Keratinocyte (primary cell): ENCODE results near the gene ACSS1.

Experiments used
- EZH2 ChIP-seq: IDR thresholded peaks from one replicate; pipeline ENCODE4 v1.6.1; 2012; ENCODE audit warnings: inconsistent platforms, mild to moderate bottlenecking, low read length, moderate library complexity
- TF ChIP-seq, protein P1 (sequence below), 3 experiments: IDR thresholded peaks in 1 of 3; conservative IDR thresholded peaks in 1 of 3; optimal IDR thresholded peaks in 1 of 3; 2 replicates in 2 of 3; 3 replicates in 1 of 3; pipeline versions ENCODE3 to v1.5.1; 2011; ENCODE audit warnings: low read length in 3 of 3, mild to moderate bottlenecking in 3 of 3, moderate library complexity in 2 of 3, control low read depth in 1 of 3, inconsistent platforms in 1 of 3; ENCODE audit not compliant: insufficient read depth in 2 of 3; ENCODE audit errors: extremely low read depth in 1 of 3

GRCh38 chr20:24987244-24987643 lies 70.7 kb downstream of the ACSS1 start:
- TF ChIP-seq, protein P1, sequence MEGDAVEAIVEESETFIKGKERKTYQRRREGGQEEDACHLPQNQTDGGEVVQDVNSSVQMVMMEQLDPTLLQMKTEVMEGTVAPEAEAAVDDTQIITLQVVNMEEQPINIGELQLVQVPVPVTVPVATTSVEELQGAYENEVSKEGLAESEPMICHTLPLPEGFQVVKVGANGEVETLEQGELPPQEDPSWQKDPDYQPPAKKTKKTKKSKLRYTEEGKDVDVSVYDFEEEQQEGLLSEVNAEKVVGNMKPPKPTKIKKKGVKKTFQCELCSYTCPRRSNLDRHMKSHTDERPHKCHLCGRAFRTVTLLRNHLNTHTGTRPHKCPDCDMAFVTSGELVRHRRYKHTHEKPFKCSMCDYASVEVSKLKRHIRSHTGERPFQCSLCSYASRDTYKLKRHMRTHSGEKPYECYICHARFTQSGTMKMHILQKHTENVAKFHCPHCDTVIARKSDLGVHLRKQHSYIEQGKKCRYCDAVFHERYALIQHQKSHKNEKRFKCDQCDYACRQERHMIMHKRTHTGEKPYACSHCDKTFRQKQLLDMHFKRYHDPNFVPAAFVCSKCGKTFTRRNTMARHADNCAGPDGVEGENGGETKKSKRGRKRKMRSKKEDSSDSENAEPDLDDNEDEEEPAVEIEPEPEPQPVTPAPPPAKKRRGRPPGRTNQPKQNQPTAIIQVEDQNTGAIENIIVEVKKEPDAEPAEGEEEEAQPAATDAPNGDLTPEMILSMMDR (optimal IDR thresholded peaks at IDR 0.05 in 1 of 3, IDR thresholded peaks at IDR 0.05 in 1 of 3, conservative IDR thresholded peaks at IDR 0.05 in 1 of 3; ENCODE audit: extremely low read depth in 1 of 3, insufficient read depth in 2 of 3, low read length in 3 of 3) = no peak
- no peak for TF ChIP-seq EZH2
